Uterus (tissue), 4 donors: ENCODE data around the gene CFAP74. TPM values are rescaled to one million over a fixed set of nuclear protein-coding genes. Genes with fewer than 3 reads are reported as not detected.

Experiments
- DNase-seq, 2 donors: peaks; one replicate each; pipeline ENCODE4 v3.0.0-alpha.2; 2019 to 2020
- H3K27ac ChIP-seq, 2 donors: fragments of 200-600 bp; sonication (generic); 1 replicate in 1 of 2; 2 replicates in 1 of 2; pipeline ENCODE4 v1.5.1; 2016 to 2018
- H3K27me3 ChIP-seq, 2 donors: fragments of 200-600 bp; sonication (generic); one replicate each; pipeline ENCODE4 v1.5.1; 2018 to 2019; ENCODE audit warnings: control low read depth in 1 of 2
- H3K36me3 ChIP-seq, 2 donors: fragments of 200-600 bp; sonication (generic); one replicate each; pipeline ENCODE4 v1.5.1; 2019; ENCODE audit warnings: control low read depth in 1 of 2
- H3K4me1 ChIP-seq, 2 donors: fragments of 200-600 bp; sonication (generic); one replicate each; pipeline ENCODE4 v1.5.1; 2018 to 2019; ENCODE audit warnings: control low read depth in 1 of 2
- H3K4me3 ChIP-seq, 2 donors: fragments of 200-600 bp; sonication (generic); 1 replicate in 1 of 2; 2 replicates in 1 of 2; pipeline ENCODE4 v1.5.1; 2018 to 2019; ENCODE audit warnings: mild to moderate bottlenecking in 1 of 2
- H3K9me3 ChIP-seq, 2 donors: fragments of 200-600 bp; sonication (generic); one replicate each; pipeline ENCODE4 v1.5.1; 2019; ENCODE audit warnings: control low read depth in 1 of 2
- POLR2A ChIP-seq, 2 donors: fragments of 450-650 bp; IDR thresholded peaks; one replicate each; pipeline ENCODE4 v1.6.1; 2016; ENCODE audit warnings: antibody characterized with exemption in 2 of 2, mild to moderate bottlenecking in 1 of 2, moderate library complexity in 1 of 2
- intact Hi-C: fragments of 100-400 bp; cut with DNase I; formaldehyde crosslinking; loops from one replicate; pipeline ENCODE4 v1.15.1; 2023; ENCODE audit warnings: low total_unique reads
- total RNA-seq, 4 donors: library from RNA; depleted of rRNA in 3 of 4; stranded (reverse); fragments of >200 nt in 3 of 4; gene quantifications; one replicate each; pipeline versions ENCODE4 v1.1.0 to v1.2.4, GENCODE V29; 2014 to 2023
- TF ChIP-seq, protein P1 (sequence below), 4 experiments: fragments of 200-600 bp in 2 of 4; fragments of 450-650 bp in 2 of 4; sonication (generic) in 2 of 4; IDR thresholded peaks; one replicate each; pipeline ENCODE4 v1.5.1; 2016 to 2019; ENCODE audit warnings: antibody characterized with exemption in 4 of 4, mild to moderate bottlenecking in 2 of 4, moderate library complexity in 1 of 4
- donor health status: DM: yes; HTN: yes; CAD: no.

Gene CFAP74
- total RNA-seq, 4 donors from 2014 or later, result 0.64 to 1.0 TPM; not detected in 2

DNA sequence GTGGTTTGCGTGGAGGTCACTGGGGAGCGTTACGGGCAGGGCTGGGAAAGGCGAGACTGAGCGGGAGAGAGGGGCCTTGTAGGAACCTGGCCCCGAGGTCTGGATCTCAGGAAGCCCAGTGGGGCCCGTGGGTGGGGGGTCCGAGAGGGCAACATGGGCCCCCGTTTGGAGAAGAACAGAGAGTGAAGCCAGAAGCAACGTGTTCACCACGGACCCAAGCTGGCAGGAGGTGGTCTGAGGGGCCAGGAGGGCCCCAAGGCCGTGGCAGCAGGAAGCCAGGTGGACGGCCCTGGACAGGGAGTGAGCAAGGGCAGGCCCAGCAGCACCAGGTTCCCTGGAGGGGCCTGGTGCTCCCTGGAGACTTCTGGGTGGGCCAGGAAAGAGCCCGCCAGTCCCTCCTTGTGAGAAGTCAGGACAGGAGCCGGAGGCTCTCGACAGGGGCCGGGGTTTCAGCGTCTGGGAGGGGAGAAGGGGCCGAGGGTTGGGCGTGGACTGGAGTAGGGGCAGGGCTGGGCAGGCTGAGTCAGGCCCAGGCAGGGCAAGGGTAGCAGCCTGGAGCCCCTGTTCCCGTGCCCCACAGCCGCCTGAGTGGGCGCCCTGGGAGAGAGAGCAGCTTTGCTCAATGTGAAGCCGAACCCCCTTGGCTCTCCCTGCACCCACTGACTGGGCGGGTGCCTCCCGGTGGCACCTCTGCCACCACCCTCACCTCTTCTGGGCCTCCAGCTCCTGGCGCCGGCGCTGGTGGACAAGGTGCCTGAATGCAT, 33.5 kb downstream of the CFAP74 start:
- DNase-seq, result no peak
- Histone ChIP-seq H3K27ac (no peak overlapping the region), H3K36me3 (no peaks in the 10 kb centered on the region), H3K9me3 (no peaks in the 10 kb centered on the region), H3K27me3 (no peaks in the 10 kb centered on the region), H3K4me3 (no peak overlapping the region), H3K4me1 (no peaks in the 10 kb centered on the region)
- TF ChIP-seq, protein P1, sequence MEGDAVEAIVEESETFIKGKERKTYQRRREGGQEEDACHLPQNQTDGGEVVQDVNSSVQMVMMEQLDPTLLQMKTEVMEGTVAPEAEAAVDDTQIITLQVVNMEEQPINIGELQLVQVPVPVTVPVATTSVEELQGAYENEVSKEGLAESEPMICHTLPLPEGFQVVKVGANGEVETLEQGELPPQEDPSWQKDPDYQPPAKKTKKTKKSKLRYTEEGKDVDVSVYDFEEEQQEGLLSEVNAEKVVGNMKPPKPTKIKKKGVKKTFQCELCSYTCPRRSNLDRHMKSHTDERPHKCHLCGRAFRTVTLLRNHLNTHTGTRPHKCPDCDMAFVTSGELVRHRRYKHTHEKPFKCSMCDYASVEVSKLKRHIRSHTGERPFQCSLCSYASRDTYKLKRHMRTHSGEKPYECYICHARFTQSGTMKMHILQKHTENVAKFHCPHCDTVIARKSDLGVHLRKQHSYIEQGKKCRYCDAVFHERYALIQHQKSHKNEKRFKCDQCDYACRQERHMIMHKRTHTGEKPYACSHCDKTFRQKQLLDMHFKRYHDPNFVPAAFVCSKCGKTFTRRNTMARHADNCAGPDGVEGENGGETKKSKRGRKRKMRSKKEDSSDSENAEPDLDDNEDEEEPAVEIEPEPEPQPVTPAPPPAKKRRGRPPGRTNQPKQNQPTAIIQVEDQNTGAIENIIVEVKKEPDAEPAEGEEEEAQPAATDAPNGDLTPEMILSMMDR (IDR thresholded peaks at IDR 0.05), result no peak
- TF ChIP-seq POLR2A (IDR thresholded peaks at IDR 0.05), result no peak
- intact Hi-C loops, result no loop called here

- no peak for TF ChIP-seq POLR2A (IDR thresholded peaks at IDR 0.05)
- TF ChIP-seq, protein P1 (IDR thresholded peaks at IDR 0.05), result no peak
- Histone ChIP-seq H3K9me3 (no peaks in the 10 kb centered on the region), H3K27me3 (no peaks in the 10 kb centered on the region), H3K4me3 (no peak overlapping the region), H3K36me3 (no peaks in the 10 kb centered on the region), H3K4me1 (no peaks in the 10 kb centered on the region), H3K27ac (no peak overlapping the region)
- DNase-seq, result no peak
- intact Hi-C loops, result no loop called here
Observed at GRCh38 chr1:1969505-1969900, 34.1 kb downstream of the CFAP74 start.

DNA sequence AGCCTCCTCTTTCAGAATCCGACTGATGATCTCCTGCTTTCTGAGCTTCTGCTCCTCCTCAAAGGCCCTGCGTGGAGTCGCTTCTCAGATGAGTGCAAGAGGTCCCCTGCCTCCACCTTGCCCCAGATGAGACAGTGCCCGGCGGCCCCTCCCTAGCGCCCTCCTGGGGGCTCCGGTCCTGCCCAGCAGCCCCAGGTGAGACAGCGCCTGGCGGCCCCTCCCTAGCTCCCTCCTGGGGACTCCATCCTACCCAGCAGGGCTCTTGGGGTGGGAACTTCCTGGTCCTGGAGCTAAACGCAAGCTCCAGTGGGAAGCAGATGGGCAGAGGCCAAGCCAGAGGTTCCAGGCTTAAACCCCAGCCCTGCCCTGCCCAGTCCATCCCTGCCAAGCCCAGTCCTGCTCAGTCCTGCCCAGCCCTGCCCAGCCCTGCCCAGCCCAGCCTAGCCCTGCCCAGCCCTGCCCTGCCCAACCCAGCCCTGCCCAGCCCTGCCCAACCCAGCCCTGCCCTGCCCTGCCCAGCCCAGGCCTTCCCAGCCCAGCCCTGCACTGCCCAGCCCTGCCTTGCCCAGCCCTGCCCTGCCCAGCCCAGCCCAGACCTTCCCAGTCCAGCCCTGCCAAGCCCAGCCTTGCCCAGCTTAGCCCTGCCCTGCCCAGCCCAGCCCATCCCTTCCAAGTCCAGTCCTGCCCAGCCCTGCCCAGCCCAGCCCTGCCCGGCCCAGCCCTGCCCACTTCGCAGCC, 34.6 kb downstream of the CFAP74 start:
- Histone ChIP-seq H3K27me3 (no peaks in the 10 kb centered on the region), H3K36me3 (no peaks in the 10 kb centered on the region), H3K4me3 (no peak overlapping the region), H3K4me1 (no peaks in the 10 kb centered on the region), H3K27ac (no peak overlapping the region), H3K9me3 (no peaks in the 10 kb centered on the region)
- TF ChIP-seq, protein P1 (IDR thresholded peaks at IDR 0.05), result no peak
- no peak for TF ChIP-seq POLR2A (IDR thresholded peaks at IDR 0.05)
- DNase-seq, result no peak
- intact Hi-C loops, result no loop called here

- TF ChIP-seq, protein P1 (IDR thresholded peaks at IDR 0.05), result no peak
- TF ChIP-seq POLR2A (IDR thresholded peaks at IDR 0.05), result no peak
- Histone ChIP-seq H3K36me3 (no peaks in the 10 kb centered on the region), H3K4me3 (no peak overlapping the region), H3K4me1 (no peaks in the 10 kb centered on the region), H3K27ac (no peak overlapping the region), H3K27me3 (no peaks in the 10 kb centered on the region), H3K9me3 (no peaks in the 10 kb centered on the region)
- intact Hi-C loops, result no loop called here
- DNase-seq, result no peak
Observed at GRCh38 chr1:1967879-1968278, 35.7 kb downstream of the CFAP74 start.

DNA sequence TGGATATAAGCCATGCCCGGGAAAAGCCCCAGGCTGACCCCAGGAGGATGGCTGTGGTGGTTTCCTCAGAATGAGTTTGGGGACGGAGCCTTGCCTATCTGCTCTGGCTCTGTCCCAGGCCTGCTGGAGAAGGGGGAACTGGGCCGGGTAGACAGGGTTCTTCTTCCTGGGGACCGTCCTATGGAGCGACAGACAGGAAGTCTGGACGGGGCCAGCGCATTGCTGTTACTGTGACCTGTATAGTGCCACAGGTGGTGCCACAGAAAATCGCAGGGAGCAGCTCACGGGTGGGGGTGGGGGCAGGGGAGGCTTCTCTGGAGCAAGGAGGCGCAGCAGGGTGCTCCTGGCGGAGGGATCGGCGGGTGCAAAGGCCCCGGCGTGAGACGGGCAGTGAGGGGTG, 36.4 kb downstream of the CFAP74 start:
- no peaks in the 10 kb centered on the region for H3K4me1 ChIP-seq
- no peak overlapping the region for H3K27ac ChIP-seq
- H3K27me3 ChIP-seq, result no peaks in the 10 kb centered on the region
- H3K4me3 ChIP-seq, result no peak overlapping the region
- intact Hi-C loops, result no loop called here
- TF ChIP-seq POLR2A (IDR thresholded peaks at IDR 0.05), result no peak
- TF ChIP-seq, protein P1 (IDR thresholded peaks at IDR 0.05), result no peak
- no peaks in the 10 kb centered on the region for H3K9me3 ChIP-seq
- DNase-seq, result no peak
- no peaks in the 10 kb centered on the region for H3K36me3 ChIP-seq
